ENCODE measurements around the gene GPANK1. TPM values are rescaled to one million over a fixed set of nuclear protein-coding genes. Genes with fewer than 3 reads are reported as not detected.

The GPANK1 gene
- total RNA-seq, 6 donors from 2014 or later = 12.0 to 45.1 (median 16.6) TPM

DNA sequence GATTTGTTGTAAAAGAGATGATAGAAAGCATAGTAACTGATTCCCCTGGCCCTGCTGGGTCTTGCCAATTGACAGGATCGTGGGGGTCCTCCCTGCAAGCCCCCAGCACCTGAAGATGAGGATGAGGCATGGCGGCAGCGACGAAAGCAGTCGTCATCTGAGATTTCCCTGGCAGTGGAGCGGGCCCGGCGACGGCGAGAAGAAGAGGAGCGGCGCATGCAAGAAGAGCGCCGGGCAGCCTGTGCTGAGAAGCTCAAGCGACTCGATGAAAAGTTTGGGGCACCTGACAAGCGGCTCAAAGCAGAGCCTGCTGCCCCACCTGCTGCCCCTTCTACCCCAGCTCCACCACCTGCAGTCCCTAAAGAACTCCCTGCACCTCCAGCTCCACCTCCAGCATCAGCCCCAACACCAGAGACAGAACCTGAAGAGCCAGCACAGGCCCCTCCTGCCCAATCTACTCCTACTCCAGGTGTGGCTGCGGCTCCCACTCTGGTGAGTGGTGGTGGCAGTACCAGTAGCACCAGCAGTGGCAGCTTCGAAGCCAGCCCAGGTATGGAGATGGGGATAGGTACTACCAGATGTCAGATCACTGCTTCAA lies 37.0 kb downstream of the GPANK1 start:
- 95 to 98% methylated on average over 18 of the region's 19 CpGs for WGBS, 2 donors
- no peaks in the 10 kb centered on the region for H3K9me3 ChIP-seq
- no peak for ATAC-seq (ENCODE audit: low FRiP score in 2 of 2)

GRCh38 chr6:31626952-31627351 lies 37.8 kb downstream of the GPANK1 start:
- DNase-seq = peak in 1 of 2 donors; percentile 50
- H3K4me1 ChIP-seq = peaks cover 7 to 12% (median 11%) of the 10 kb centered on the region in 4 donors
- TF ChIP-seq CTCF (IDR thresholded peaks at IDR 0.05) (no peak), EP300 (IDR thresholded peaks at IDR 0.05) (no peak), POLR2AphosphoS5 (IDR thresholded peaks at IDR 0.05) (no peak), POLR2A (IDR thresholded peaks at IDR 0.05) (no peak)
- H3K27me3 ChIP-seq = no peaks in the 10 kb centered on the region
- H3K9me3 ChIP-seq = no peaks in the 10 kb centered on the region
- H3K4me3 ChIP-seq = no peak overlapping the region
- H3K36me3 ChIP-seq = peaks cover 70 to 91% (median 87%) of the 10 kb centered on the region in 4 donors
- H3K27ac ChIP-seq = no peak overlapping the region
- no peak for ATAC-seq (ENCODE audit: low FRiP score in 2 of 2)
- WGBS, 2 donors = 89 to 96% methylated on average over 8 to 10 of the region's 10 CpGs

More for the DNA sequence above, 37.0 kb downstream of the GPANK1 start:
- Histone ChIP-seq H3K4me3 (no peak overlapping the region), H3K36me3 (peaks cover 70 to 99% (median 95%) of the 10 kb centered on the region in 4 donors), H3K27me3 (no peaks in the 10 kb centered on the region), H3K4me1 (peaks cover 0 to 4% (median 2%) of the 10 kb centered on the region in 4 donors), H3K27ac (no peak overlapping the region)
- DNase-seq = peak in 1 of 2 donors; percentile 72
- no peak for TF ChIP-seq EP300 (IDR thresholded peaks at IDR 0.05)

- Histone ChIP-seq H3K27ac (no peak overlapping the region), H3K9me3 (no peaks in the 10 kb centered on the region), H3K4me3 (no peak overlapping the region), H3K27me3 (no peaks in the 10 kb centered on the region), H3K36me3 (peaks cover 50 to 62% (median 59%) of the 10 kb centered on the region in 4 donors), H3K4me1 (peaks cover 15 to 27% (median 18%) of the 10 kb centered on the region in 4 donors)
- DNase-seq (peak in 1 of 2 donors; percentile 55), ATAC-seq (ENCODE audit: low FRiP score in 2 of 2) (no peak)
- 88 to 90% methylated on average over 9 to 10 of the region's 10 CpGs for WGBS, 2 donors
- TF ChIP-seq CTCF (IDR thresholded peaks at IDR 0.05) (no peak), POLR2A (IDR thresholded peaks at IDR 0.05) (no peak), POLR2AphosphoS5 (IDR thresholded peaks at IDR 0.05) (no peak), EP300 (IDR thresholded peaks at IDR 0.05) (no peak)
These were observed 40.7 kb downstream of the GPANK1 start for GRCh38 chr6:31624070-31624469.

DNA sequence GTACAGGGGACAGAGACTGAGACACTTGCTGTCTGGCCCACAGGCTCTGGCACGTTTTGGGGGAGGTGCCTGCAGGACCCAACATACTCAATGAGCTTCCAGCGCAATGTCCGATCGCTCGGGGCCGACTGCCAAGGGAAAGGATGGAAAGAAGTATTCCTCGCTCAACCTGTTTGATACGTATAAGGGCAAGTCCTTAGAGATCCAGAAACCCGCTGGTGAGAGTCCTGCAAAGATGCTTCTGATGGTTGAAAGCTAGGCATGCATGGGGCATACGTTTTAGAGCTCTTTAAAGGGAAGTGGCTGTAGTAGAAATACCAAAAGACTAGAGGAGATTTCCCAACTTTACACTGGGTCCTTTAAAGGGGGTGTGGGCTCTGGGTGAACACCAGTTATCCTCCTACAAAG lies 42.1 kb downstream of the GPANK1 start:
- 47 to 77% methylated on average over 10 of the region's 10 CpGs for WGBS, 2 donors

DNA sequence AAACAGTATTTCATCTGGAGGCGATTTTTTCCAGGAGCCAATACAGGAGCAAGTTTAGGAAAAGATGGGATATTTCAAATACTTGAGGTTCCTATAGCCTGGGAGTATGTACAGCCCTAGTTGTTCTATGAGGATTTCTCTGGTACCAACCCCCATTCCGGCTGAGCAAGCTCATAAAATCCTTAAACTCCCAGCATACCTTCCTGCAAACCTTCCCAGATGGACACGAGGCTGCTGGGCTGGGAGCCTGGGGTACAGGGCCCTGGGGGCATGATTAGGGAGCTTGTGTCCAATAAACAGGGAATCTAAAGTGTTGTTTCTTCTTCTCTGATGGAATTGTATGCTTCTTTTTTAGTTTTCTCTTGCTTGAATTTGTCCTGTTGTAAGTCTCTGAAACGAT lies 42.8 kb downstream of the GPANK1 start:
- H3K27me3 ChIP-seq = no peaks in the 10 kb centered on the region
- peak overlapping the region; percentile 97 to 100 (median 98) for H3K27ac ChIP-seq
- peaks cover 35 to 42% (median 38%) of the 10 kb centered on the region in 4 donors for H3K36me3 ChIP-seq
- DNase-seq (no peak), ATAC-seq (ENCODE audit: low FRiP score in 2 of 2) (no peak)
- H3K4me1 ChIP-seq = peaks cover 15 to 27% (median 18%) of the 10 kb centered on the region in 4 donors
- no peaks in the 10 kb centered on the region for H3K9me3 ChIP-seq
- 28 to 40% methylated on average over 4 of the region's 4 CpGs for WGBS, 2 donors
- H3K4me3 ChIP-seq = peak overlapping the region in 3 of 4 donors; percentile 79 to 92 (median 82)
- no peak for TF ChIP-seq POLR2A (IDR thresholded peaks at IDR 0.05)
- no peak for TF ChIP-seq EP300 (IDR thresholded peaks at IDR 0.05)
- TF ChIP-seq CTCF (IDR thresholded peaks at IDR 0.05) = no peak
- TF ChIP-seq POLR2AphosphoS5 (IDR thresholded peaks at IDR 0.05) = no peak

More for the DNA sequence above, 42.1 kb downstream of the GPANK1 start:
- peak in 1 of 2 donors; percentile 57 for DNase-seq
- no peaks in the 10 kb centered on the region for H3K27me3 ChIP-seq
- peak overlapping the region in 3 of 4 donors; percentile 97 to 100 (median 97) for H3K27ac ChIP-seq
- TF ChIP-seq POLR2AphosphoS5 (IDR thresholded peaks at IDR 0.05) = no peak
- TF ChIP-seq EP300 (IDR thresholded peaks at IDR 0.05) = no peak
- no peak for TF ChIP-seq POLR2A (IDR thresholded peaks at IDR 0.05)
- TF ChIP-seq CTCF (IDR thresholded peaks at IDR 0.05) = no peak
- H3K9me3 ChIP-seq = no peaks in the 10 kb centered on the region
- H3K36me3 ChIP-seq = peaks cover 42 to 48% (median 45%) of the 10 kb centered on the region in 4 donors
- ATAC-seq (ENCODE audit: low FRiP score in 2 of 2) = no peak
- peaks cover 15 to 27% (median 18%) of the 10 kb centered on the region in 4 donors for H3K4me1 ChIP-seq
- H3K4me3 ChIP-seq = peak overlapping the region in 1 of 4 donors; percentile 82

All from upper lobe of left lung (tissue), 6 donors.